DOHH2 (cell line): ENCODE measurements around the gene LMO2.

Experiments used
- EZH2phosphoT487 ChIP-seq: fragments of 200-600 bp; sonication (generic); IDR thresholded peaks from 2 replicates; pipeline ENCODE4 v1.6.1; 2017; ENCODE audit warnings: borderline replicate concordance, mild to moderate bottlenecking, antibody characterized with exemption, low read length, moderate library complexity, mixed read lengths
- TF ChIP-seq, protein P1 (sequence below): fragments of 200-600 bp; sonication (generic); IDR thresholded peaks from one replicate; pipeline ENCODE4 v1.5.1; 2014; ENCODE audit warnings: antibody characterized with exemption, mild to moderate bottlenecking, low read depth, low read length; ENCODE audit not compliant: poor library complexity, severe bottlenecking

DNA sequence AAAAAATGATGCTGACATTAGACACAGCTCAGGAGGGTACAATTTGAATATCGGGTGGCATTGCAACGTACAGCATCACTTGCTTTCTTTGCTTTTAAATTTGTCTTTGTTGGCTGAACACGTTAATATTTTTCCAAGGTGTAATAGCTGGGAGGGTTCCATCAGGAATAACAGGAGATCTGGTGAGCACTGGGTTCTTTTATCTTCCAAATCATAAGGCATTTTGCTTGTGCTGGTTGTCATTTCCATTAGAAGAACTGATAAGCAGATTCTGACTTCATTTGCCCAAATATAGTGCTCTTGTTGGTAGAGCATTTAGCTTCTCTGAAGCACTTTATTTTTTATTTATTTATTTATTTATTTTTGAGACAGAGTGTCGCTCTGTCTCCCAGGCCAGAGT lies 48.9 kb downstream of the LMO2 start:
- TF ChIP-seq, protein P1, sequence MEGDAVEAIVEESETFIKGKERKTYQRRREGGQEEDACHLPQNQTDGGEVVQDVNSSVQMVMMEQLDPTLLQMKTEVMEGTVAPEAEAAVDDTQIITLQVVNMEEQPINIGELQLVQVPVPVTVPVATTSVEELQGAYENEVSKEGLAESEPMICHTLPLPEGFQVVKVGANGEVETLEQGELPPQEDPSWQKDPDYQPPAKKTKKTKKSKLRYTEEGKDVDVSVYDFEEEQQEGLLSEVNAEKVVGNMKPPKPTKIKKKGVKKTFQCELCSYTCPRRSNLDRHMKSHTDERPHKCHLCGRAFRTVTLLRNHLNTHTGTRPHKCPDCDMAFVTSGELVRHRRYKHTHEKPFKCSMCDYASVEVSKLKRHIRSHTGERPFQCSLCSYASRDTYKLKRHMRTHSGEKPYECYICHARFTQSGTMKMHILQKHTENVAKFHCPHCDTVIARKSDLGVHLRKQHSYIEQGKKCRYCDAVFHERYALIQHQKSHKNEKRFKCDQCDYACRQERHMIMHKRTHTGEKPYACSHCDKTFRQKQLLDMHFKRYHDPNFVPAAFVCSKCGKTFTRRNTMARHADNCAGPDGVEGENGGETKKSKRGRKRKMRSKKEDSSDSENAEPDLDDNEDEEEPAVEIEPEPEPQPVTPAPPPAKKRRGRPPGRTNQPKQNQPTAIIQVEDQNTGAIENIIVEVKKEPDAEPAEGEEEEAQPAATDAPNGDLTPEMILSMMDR = no peak
- TF ChIP-seq EZH2phosphoT487 = no peak
